Measurements from ENCODE around the gene TAF5L. TPM values are rescaled to one million over a fixed set of nuclear protein-coding genes. Genes with fewer than 3 reads are reported as not detected.

The TAF5L gene
- total and polyA plus RNA-seq, 2 of the 8 experiments (the other 6 are each of a cell fraction or from before 2014, with no cell fraction given), result 17.7 to 23.3 TPM

DNA sequence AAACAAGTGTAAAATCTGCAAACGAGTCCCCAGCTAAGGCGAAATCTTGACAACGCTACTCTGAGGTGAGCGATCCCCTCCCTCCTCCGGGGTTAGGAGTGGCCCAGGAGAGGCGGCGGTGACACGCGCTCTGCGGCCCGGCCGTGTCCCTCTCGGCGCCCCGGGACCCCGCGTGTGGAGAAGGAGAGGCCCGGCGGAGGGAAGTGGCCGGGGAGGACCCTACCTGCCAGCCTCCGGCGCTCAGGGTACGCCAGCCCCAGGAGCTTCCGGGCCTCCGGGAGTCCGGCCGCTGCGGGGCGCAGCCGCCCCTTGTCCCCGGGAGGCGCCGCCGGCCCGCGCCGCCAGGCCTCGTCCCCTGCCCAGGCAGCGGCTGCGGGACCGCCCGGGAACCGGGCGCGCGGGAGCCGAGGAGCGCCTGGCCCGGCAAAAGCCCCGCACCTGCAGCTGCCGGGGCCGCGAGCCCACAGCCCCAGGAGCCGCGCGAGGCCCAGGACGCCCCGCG lies 68.0 kb downstream of the TAF5L start:
- Histone ChIP-seq H3K18ac (ENCODE audit: extremely low read depth, low read length) (no peak overlapping the region; the same call in 1 of the 2 replicates), H3K23me2 (ENCODE audit: low read depth, low read length) (no peaks in the 10 kb centered on the region; the same call in 1 of the 2 replicates), H3K14ac (ENCODE audit: insufficient read length) (no peak overlapping the region), H2BK12ac (ENCODE audit: low read depth, low read length) (no peak overlapping the region), H2BK20ac (ENCODE audit: low read length) (no peak overlapping the region), H3K4me3 (ENCODE audit: extremely low read depth in 1 of 4, insufficient read depth in 2 of 4, low read depth in 3 of 4, low read length in 4 of 4) (peak overlapping the region; percentile 75 to 91 (median 76)), H3K4me1 (replicated peaks in 1 of 4; ENCODE audit: control insufficient read depth in 3 of 4, insufficient read depth in 4 of 4, low read length in 3 of 4) (peaks cover 0 to 7% (median under 1%) of the 10 kb centered on the region in 4 experiments; a peak in 3 of 7 replicates), H3K27me3 (replicated peaks in 1 of 4; ENCODE audit: control insufficient read depth in 3 of 4, extremely low read depth in 1 of 4, insufficient read depth in 3 of 4, low read length in 3 of 4) (no peaks in the 10 kb centered on the region; a peak in 1 of 7 replicates), H3K4ac (replicated peaks; ENCODE audit: insufficient read length, low read depth, low read length) (no peak overlapping the region), H3K79me2 (ENCODE audit: control insufficient read depth in 1 of 2, insufficient read depth in 2 of 2, low read length in 2 of 2) (peaks cover 0 to 21% of the 10 kb centered on the region in 2 experiments; a peak in 2 of 4 replicates), H4K20me1 (replicated peaks in 1 of 2; ENCODE audit: control insufficient read depth in 1 of 2, insufficient read depth in 2 of 2, low read length in 2 of 2) (peaks cover 3 to 4% of the 10 kb centered on the region in 2 experiments), H3K23ac (ENCODE audit: insufficient read length) (no peak overlapping the region), H2AK5ac (ENCODE audit: low read depth, low read length) (no peak overlapping the region), H3K27ac (ENCODE audit: low read depth, low read length) (no peak overlapping the region; the same call in 1 of the 2 replicates), H4K5ac (ENCODE audit: insufficient read length, low read depth, low read length) (no peak overlapping the region), H4K8ac (ENCODE audit: extremely low read depth, insufficient read depth, low read length) (no peak overlapping the region; the same call in 1 of the 2 replicates), H2BK120ac (replicated peaks; ENCODE audit: low read depth, low read length) (no peak overlapping the region), H2AFZ (ENCODE audit: low read length) (no peak overlapping the region), H3K9ac (replicated peaks in 1 of 4; ENCODE audit: extremely low read depth in 1 of 4, low read depth in 3 of 4, low read length in 3 of 4) (peak overlapping the region; percentile 20 to 79 (median 60)), H2BK15ac (ENCODE audit: low read length) (0 out of 2 replicates have a peak overlapping the region, but pooled peaks have one; percentile 29), H3K56ac (replicated peaks; ENCODE audit: insufficient read length, low read depth, low read length) (peak overlapping the region; percentile 64), H3K4me2 (ENCODE audit: insufficient read depth in 1 of 2, low read depth in 2 of 2, low read length in 2 of 2) (peak overlapping the region; percentile 70 to 71), H3K36me3 (ENCODE audit: control insufficient read depth in 2 of 4, insufficient read depth in 4 of 4, low read length in 3 of 4) (no peaks in the 10 kb centered on the region), H2BK5ac (ENCODE audit: low read depth, low read length) (no peak overlapping the region), H3K9me3 (ENCODE audit: insufficient read depth in 2 of 2, low read depth in 1 of 2, low read length in 1 of 2) (no peaks in the 10 kb centered on the region), H3K79me1 (ENCODE audit: low read depth, low read length) (peaks cover 3% of the 10 kb centered on the region), H4K91ac (replicated peaks; ENCODE audit: insufficient read length, low read length) (no peak overlapping the region)
- ChIA-PET CTCF (ENCODE audit: partially characterized antibody) (interaction anchor here (0.6 to 2.5 kb wide), 6 partner anchors 9 to 534 kb away, joined by 3 to 14 read pairs (median 4); no protein-coding TSS in a partner anchor), POLR2A (ENCODE audit: partially characterized antibody) (interaction anchor here (0.6 to 1.4 kb wide), 7 partner anchors 21 to 1623 kb away, joined by 3 to 9 read pairs (median 3); partner anchors contain the start of genes TAF5L and URB2)
- WGBS, 2 experiments (ENCODE audit: extremely low coverage in 1 of 2, insufficient coverage in 1 of 2, insufficient read length in 1 of 2, insufficient replicate concordance in 2 of 2, low coverage in 1 of 2, low lambda C conversion rate in 2 of 2, missing lambda C conversion rate in 1 of 2), result 1% methylated on average over 33 of the region's 59 CpGs; no CpG with 5 or more reads in 1 of the 2 experiments
- FAIRE-seq (no peak), DNase-seq (ENCODE audit: low read depth in 1 of 2, low spot score in 2 of 2) (peak in 1 of 2 experiments; percentile 70)
- TF ChIP-seq EP300 (IDR thresholded peaks at IDR 0.05; ENCODE audit: borderline replicate concordance in 1 of 2, low read depth in 2 of 2, low read length in 2 of 2) (no peak), MAFK (IDR thresholded peaks at IDR 0.05; ENCODE audit: low read depth, low read length) (no peak), MAX (IDR thresholded peaks at IDR 0.05) (0 out of 2 replicates have a peak, but pooled peaks have one; percentile 11), FOSL1 (IDR thresholded peaks at IDR 0.05; ENCODE audit: insufficient read depth, low read depth, low read length) (no peak), KDM5A (IDR thresholded peaks at IDR 0.05; ENCODE audit: low read length) (no peak), PHF8 (conservative IDR thresholded peaks at IDR 0.05; ENCODE audit: low read depth, low read length) (no peak), GABPA (IDR thresholded peaks at IDR 0.05; ENCODE audit: borderline replicate concordance, insufficient read depth, low read length) (0 out of 2 replicates have a peak, but pooled peaks have one; percentile 16), JUN (IDR thresholded peaks at IDR 0.05; ENCODE audit: low read depth, low read length) (no peak), POLR2AphosphoS5 (IDR thresholded peaks at IDR 0.05; ENCODE audit: low read depth, low read length) (no peak), KDM4A (IDR thresholded peaks at IDR 0.05; ENCODE audit: low read depth, low read length, severe bottlenecking) (peak; percentile 51)
- TF ChIP-seq, protein P1, sequence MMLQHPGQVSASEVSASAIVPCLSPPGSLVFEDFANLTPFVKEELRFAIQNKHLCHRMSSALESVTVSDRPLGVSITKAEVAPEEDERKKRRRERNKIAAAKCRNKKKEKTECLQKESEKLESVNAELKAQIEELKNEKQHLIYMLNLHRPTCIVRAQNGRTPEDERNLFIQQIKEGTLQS (IDR thresholded peaks at IDR 0.05; ENCODE audit: insufficient read depth, low read depth, low read length), result no peak
